SW 1271 (cell line): ENCODE measurements around the gene SYCP2L.
A peak's percentile ranks its signal among the peaks of the same experiment; 100 is the strongest.
"Not testable (repeated sequence)": the region's sequence is repeated elsewhere in the genome, so short reads cannot be mapped to it uniquely, and the experiment has no call there.

Experiments used
- DNase-seq, 2 experiments: peaks; one replicate each; lab custom pipeline; 2025; lab: John Stamatoyannopoulos, UW

SYCP2L gene

DNA sequence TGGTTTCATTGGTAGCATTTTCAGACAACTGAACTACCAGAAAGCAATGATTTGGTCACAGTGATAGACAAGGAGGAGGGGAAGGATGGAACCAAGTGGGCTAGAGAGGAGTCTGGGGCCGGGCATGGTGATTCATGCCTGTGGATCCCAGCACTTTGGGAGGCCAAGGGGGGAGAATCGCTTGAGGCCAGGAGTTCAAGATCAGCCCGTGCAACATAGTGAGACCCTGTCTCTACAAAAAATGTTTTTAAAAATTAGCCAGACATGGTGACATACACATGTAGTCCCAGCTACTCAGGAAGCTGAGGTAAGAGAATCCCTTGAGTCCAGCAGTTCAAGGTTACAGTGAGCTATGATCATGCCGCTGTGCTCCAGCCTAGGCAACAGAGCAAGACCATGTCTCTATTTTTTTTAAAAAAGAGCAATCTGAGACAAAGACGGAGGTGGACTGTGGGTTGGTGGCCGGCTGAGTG, 70.6 kb downstream of the SYCP2L start:
- DNase-seq: no peak

DNA sequence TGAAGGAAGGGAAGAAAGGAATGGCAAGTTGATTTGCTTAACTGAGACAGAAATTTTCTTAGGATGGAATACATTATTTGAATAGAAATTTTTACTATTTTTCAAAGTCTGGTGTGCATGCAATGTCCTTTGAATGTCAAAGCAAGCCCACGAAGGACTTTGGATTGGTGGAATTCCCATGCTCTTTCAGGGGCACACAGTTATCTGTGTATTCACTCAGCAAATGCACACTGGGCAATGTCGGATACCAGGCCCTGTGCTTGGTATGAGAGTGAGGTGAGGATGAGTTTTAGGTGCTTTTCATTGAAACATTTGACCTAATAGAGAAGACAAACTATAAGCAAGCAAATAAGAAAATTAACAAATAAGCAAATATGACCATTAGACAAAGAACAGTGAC, 73.3 kb downstream of the SYCP2L start:
- DNase-seq: no peak

DNA sequence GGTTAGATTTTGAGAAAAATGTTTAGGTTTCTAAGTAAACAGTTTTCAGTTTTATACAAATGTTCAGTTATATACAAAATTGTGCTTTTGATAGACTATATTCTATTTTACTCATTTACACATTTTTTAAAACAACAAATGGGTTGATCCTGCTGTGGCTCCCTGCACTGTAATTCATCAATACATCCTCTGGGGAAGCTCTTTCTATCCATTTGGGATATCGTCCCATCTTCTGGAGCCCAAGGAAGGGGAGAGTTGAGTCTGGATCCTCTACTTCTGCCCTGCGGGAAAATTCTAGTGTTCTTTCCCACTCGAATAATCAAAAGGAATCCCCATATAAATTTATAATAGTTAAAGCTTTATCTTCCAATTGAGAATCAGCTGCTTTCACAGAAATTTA, 75.0 kb downstream of the SYCP2L start:
- no peak for DNase-seq

DNA sequence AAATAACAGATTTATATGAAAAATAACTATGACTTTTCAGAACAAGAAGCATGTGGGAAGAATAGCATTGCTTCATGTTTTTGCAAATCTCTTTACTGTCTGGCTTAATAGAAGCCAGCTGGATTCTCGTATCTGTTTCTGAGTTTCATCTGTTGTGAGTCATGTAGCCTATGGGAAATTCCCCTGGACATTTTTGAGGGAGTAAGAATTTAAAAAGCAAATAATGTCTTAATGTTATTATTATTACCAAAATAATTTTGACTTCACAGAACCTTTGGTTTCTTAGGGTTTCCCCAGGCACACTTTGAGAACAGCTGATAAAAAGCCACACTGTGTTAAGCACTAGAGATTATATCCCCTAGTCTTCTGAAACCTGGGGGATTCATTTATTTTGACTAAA, 75.8 kb downstream of the SYCP2L start:
- DNase-seq: no peak

- DNase-seq: no peak
These were observed 76.3 kb downstream of the SYCP2L start for GRCh38 chr6:10963113-10963512.

DNA sequence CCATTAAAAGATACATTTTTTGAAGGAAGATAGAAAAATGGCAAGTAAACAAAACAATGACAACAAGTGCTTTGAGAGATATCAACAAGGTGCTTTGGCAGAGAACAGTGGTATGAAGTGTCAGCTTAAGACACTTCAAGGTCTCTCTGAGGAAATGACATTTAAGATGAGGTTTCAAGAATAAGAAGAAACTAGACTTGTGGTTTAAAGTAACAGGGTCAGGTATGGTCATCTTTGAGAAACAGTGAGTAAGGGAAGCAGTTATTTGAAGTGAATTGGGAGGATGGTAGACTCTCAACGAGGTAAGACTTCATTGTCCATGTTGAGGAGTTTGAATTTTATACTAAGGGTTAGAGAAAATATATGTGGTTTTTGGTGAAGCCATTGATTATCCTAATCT, 77.8 kb downstream of the SYCP2L start:
- no peak for DNase-seq

DNA sequence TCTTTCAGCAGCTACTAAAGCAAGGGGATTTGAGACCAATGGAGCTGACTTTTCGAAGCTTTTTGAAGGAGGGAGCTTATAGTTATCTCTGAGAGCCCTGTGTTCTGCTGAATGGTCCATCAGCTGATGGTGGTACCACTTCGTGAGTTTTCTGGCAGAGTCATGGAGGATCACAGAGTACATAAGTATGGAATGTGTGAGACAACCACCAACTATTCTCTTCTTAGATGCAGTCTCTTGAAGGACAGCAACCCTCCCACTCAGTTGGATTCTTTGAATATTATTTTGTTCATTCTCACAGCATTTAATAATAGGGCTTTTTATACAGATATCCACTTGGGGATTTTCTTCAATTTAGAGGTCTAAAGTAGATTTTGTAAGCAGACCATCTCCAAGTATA, 81.9 kb downstream of the SYCP2L start:
- DNase-seq: no peak

DNA sequence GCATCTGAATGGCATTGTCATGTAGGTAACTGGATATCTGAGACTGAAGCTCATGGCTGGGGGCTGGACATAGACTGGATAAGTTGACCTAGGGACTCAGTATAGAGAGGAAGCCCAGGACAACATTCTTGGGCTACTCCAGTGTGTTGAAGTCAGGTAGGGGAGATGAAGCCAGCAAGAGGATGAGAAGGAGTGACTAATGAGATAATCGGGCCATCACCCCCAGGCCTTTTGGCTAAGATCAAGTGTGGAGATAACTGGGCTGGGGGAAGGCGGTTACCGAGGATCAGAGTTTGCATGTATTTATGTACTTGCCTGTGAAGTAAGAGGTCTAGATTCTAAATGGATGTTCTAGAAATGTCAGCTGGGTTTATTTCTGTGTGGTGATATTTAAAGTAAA, 83.9 kb downstream of the SYCP2L start:
- no peak for DNase-seq

- no peak for DNase-seq
These were observed 85.3 kb downstream of the SYCP2L start for GRCh38 chr6:10972196-10972595.

- no peak for DNase-seq
These were observed 89.7 kb downstream of the SYCP2L start for GRCh38 chr6:10976571-10976970.

DNA sequence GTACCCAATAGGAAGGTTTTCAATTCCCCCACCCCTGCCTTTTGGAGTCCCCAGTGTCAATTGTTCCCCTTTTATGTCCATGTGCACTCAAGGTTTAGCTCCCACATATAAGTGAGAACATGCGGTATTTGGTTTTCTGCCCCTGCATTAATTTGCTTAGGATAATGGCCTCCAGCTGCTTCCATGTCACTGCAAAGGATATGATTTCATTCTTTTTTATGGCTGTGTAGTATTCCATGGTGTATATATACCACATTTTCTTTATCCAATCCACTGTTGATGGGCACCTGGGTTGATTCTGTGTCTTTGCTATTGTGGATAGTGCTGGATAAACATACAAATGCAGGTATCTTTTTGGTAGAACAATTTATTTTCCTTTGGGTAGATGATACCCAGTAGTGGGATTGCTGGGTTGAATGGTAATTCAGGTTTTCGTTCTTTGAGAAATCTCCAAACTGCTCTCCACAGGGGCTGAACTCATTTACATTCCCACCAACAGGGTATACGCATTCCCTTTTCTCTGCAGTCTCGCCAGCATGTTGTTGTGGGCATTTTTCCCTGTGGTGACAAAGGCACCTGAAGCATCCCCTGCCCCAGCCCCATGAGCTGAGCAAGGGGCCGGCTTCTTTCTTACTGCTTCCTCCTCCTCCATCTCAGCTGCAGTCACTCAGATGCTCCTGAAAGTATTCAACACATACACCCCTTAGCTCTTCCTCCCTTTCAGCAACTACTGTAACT, 90.5 kb downstream of the SYCP2L start:
- DNase-seq: no peak

DNA sequence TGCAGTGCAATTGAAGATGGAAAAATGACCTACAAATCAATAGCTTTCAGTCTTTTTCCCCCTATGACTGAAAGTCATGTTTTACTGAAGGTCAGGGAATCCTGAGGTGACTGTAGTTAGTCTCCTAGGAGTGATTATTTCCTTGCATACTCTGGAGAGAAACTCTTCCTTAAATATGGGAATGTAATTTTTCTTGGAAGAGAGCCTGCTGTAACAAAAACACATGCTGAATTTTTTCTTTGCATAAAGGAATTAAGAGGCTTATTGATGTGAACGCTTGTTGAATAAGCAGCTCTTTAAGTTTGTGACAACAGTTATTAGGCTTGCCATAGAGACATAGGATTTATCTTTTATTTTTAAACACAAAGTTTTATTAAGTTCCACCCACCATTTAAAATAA, 92.8 kb downstream of the SYCP2L start:
- DNase-seq: no peak

DNA sequence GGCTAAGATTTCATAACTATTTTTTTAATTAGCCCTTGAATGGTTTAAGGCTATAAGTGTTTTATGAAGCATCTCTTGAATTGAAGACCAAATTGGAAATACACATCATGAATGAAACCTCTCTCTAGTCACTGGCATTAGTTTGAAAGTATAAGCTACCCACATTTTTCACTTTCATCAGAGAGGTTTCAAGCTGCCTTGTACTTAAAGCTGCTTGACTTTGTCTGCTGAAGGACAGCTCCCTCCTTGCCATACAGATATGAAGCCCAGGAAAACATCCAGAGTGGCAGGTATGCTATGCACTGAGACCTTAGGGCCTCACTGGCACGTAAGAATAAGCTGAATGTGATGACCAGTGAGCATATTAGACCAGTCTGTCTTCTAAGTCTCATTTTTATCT, 94.6 kb downstream of the SYCP2L start:
- DNase-seq: no peak

- not testable (repeated sequence) for DNase-seq
These were observed 98.1 kb downstream of the SYCP2L start for GRCh38 chr6:10984959-10985358.

- DNase-seq: no peak
These were observed 102.7 kb downstream of the SYCP2L start for GRCh38 chr6:10989587-10989986.

DNA sequence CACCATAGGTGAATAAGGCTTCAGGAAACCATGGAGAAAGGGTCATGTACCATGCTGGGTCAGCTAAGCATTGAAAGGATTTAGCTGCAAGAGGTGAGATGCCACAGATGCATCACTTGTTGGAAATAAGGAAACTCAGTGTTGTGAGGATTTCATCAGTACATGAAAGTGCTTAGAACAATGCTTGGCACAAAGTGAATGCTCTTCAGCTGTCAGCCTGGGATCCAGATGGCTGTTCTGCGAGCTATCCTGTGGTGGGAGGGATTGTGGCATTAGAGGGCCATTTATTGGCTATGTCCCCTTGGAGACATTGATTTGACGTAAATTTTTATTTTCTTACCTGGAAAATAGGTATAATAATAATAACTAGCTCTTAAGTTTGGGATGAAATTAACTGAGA, 104.3 kb downstream of the SYCP2L start:
- DNase-seq: no peak

DNA sequence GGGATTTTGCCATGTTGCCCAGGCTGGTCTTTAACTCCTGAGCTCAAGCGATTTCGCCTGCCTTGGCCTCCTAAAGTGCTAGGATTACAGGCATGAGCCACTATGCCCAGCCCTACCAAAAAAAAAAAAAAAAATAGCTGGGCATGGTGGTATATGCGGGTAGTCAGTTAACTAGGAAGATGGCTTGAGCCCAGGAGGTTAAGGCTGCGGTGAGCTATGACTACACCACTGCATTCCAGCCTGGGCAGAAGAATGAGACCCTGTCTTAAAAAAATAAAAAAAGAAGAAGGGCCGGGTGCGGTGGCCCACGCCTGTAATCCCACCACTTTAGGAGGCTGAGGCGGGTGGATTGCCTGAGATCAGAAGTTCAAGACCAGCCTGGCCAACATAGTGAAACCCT, 107.0 kb downstream of the SYCP2L start:
- no peak for DNase-seq

- no peak for DNase-seq
These were observed 108.4 kb downstream of the SYCP2L start for GRCh38 chr6:10995114-10995707.

DNA sequence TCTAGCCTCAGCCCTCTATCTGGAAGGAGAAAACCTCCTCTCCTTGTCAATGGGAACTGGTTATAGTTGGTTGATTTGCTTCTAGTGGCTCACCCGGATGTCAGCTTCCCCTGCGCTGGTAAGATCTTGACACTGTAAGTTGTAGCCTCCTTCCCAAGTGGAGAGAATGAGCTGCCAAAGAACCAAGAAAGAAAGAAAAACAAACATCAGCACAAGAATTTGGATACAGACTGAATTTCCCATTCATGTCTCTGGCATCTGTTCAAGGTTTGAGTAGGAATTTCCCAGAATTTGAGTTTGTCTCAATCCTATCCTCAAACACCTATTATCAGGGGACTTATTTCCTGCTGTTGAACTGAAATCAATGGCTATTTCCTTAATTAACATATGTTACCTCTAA, 113.1 kb downstream of the SYCP2L start:
- no peak for DNase-seq

DNA sequence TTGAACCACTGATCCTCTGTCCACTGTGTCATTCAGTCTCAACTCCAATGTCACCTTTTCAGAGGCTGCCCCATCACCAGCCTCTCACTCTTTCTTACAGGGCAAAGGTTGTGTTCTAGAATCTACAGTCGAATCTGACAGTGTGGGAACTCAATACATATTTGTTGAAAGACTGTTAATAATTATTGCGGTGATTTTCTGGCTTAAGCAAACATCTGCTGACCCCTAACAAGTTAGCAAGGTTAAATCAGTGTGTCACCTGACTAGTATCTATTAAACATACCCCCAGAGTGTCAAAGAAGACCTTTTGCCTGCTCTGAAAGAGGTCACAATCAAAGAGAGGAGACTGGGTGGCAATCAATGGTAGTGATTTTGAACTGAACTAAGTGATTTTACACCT, 115.3 kb downstream of the SYCP2L start:
- DNase-seq: no peak

DNA sequence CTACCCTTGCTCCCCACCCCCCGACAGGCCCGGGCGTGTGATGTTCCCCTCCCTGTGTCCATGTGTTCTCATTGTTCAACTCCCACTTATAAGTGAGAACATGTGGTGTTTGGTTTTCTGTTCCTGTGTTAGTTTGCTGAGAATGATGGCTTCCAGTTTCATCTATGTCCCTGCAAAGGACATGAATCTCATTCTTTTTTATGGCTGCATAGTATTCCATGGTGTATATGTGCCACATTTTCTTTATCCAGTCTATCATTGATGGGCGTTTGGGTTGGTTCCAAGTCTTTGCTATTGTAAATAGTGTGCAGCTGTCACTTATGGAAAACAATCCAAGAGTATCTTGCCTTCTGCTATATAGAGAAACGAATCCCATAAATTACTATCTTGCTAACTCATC, 116.4 kb downstream of the SYCP2L start:
- not testable (repeated sequence) for DNase-seq

- no peak for DNase-seq
These were observed 119.2 kb downstream of the SYCP2L start for GRCh38 chr6:11006061-11006460.

GRCh38 chr6:11007715-11008608, 121.1 kb downstream of the SYCP2L start:
- DNase-seq: peak; percentile 13 to 70
